ENCODE results near the gene LDLRAD3.

The LDLRAD3 gene

GRCh38 chr11:36079878-36080675, 136.2 kb downstream of the LDLRAD3 start:
- DNase-seq = no peak

- no peak for DNase-seq
Observed at GRCh38 chr11:36081274-36081945, 137.5 kb downstream of the LDLRAD3 start.

GRCh38 chr11:36086366-36086765, 142.5 kb downstream of the LDLRAD3 start:
- DNase-seq = no peak

GRCh38 chr11:36088266-36088972, 144.6 kb downstream of the LDLRAD3 start:
- no peak for DNase-seq

- no peak for DNase-seq
Observed at GRCh38 chr11:36089920-36090319, 146.1 kb downstream of the LDLRAD3 start.

GRCh38 chr11:36090356-36091109, 146.7 kb downstream of the LDLRAD3 start:
- no peak for DNase-seq

GRCh38 chr11:36091256-36091811, 147.5 kb downstream of the LDLRAD3 start:
- DNase-seq = no peak

- DNase-seq = no peak
Observed at GRCh38 chr11:36092314-36093030, 148.6 kb downstream of the LDLRAD3 start.

GRCh38 chr11:36093548-36093947, 149.7 kb downstream of the LDLRAD3 start:
- no peak for DNase-seq

- no peak for DNase-seq
Observed at GRCh38 chr11:36094164-36094563, 150.3 kb downstream of the LDLRAD3 start.

GRCh38 chr11:36095716-36096115, 151.9 kb downstream of the LDLRAD3 start:
- DNase-seq = no peak

- DNase-seq = no peak
Observed at GRCh38 chr11:36097219-36097650, 153.4 kb downstream of the LDLRAD3 start.

GRCh38 chr11:36098087-36098486, 154.2 kb downstream of the LDLRAD3 start:
- no peak for DNase-seq

- no peak for DNase-seq
Observed at GRCh38 chr11:36098853-36099375, 155.1 kb downstream of the LDLRAD3 start.

- DNase-seq = no peak
Observed at GRCh38 chr11:36101466-36101865, 157.6 kb downstream of the LDLRAD3 start.

- DNase-seq = no peak
Observed at GRCh38 chr11:36102868-36103267, 159.0 kb downstream of the LDLRAD3 start.

GRCh38 chr11:36103933-36104530, 160.2 kb downstream of the LDLRAD3 start:
- DNase-seq = no peak

GRCh38 chr11:36104660-36104992, 160.8 kb downstream of the LDLRAD3 start:
- DNase-seq = no peak

- DNase-seq = no peak
Observed at GRCh38 chr11:36105743-36106581, 162.1 kb downstream of the LDLRAD3 start.

- DNase-seq = no peak
Observed at GRCh38 chr11:36107547-36107946, 163.7 kb downstream of the LDLRAD3 start.

Data from CD4-positive, alpha-beta T cell treated with Interleukin-4 for 1 hour (primary cell).